GM12801 (cell line): ENCODE measurements around the gene ZNF555.

Experiments
- CTCF ChIP-seq: IDR thresholded peaks from one replicate; pipeline ENCODE4 v1.5.1; 2011; ENCODE audit warnings: control low read depth; ENCODE audit not compliant: insufficient read length; ENCODE audit errors: extremely low read depth

ZNF555 gene

GRCh38 chr19:2798158-2798685 is 43.1 kb upstream of the ZNF555 start:
- no peak for TF ChIP-seq CTCF

- TF ChIP-seq CTCF: no peak
These were observed 42.5 kb upstream of the ZNF555 start for GRCh38 chr19:2798733-2799132.

- no peak for TF ChIP-seq CTCF
These were observed 41.8 kb upstream of the ZNF555 start for GRCh38 chr19:2799273-2800020.

- no peak for TF ChIP-seq CTCF
These were observed 40.8 kb upstream of the ZNF555 start for GRCh38 chr19:2800506-2800905.

GRCh38 chr19:2802826-2803225 is 38.4 kb upstream of the ZNF555 start:
- no peak for TF ChIP-seq CTCF

- no peak for TF ChIP-seq CTCF
These were observed 37.7 kb upstream of the ZNF555 start for GRCh38 chr19:2803486-2804155.

- no peak for TF ChIP-seq CTCF
These were observed 36.9 kb upstream of the ZNF555 start for GRCh38 chr19:2804156-2805004.
